ENCODE measurements around the gene PGM2.
A peak's percentile ranks its signal among the peaks of the same experiment; 100 is the strongest.
"Not testable (repeated sequence)": the region's sequence is repeated elsewhere in the genome, so short reads cannot be mapped to it uniquely, and the experiment has no call there.

Gene PGM2
- total RNA-seq: 64.5 to 229 (median 178) reads per million in 18 experiments

- peak; percentile 91 for DNase-seq
Observed at GRCh38 chr4:37826295-37827029, at the start of gene PGM2. PGM2 (plus strand) TSS chr4:37826686; CDS start chr4:37826733, 47 bp downstream.

GRCh38 chr4:37779896-37780295 lies 46.6 kb upstream of the PGM2 start:
- peak in 1 of 2 donors; percentile 3 for DNase-seq

GRCh38 chr4:37780444-37781130 lies 45.9 kb upstream of the PGM2 start:
- peak; percentile 32 to 50 for DNase-seq

- no peak for DNase-seq
Observed at GRCh38 chr4:37781131-37781455, 45.4 kb upstream of the PGM2 start.

GRCh38 chr4:37786267-37786666 lies 40.2 kb upstream of the PGM2 start:
- not testable (repeated sequence) for DNase-seq

- peak; percentile 36 to 61 for DNase-seq
Observed at GRCh38 chr4:37787883-37788460, 38.5 kb upstream of the PGM2 start.

- DNase-seq: no peak
Observed at GRCh38 chr4:37788819-37789218, 37.7 kb upstream of the PGM2 start.

GRCh38 chr4:37792241-37792640 lies 34.2 kb upstream of the PGM2 start:
- no peak for DNase-seq

- peak; percentile 61 to 63 for DNase-seq
Observed at GRCh38 chr4:37793562-37793961, 32.9 kb upstream of the PGM2 start.

- no peak for DNase-seq
Observed at GRCh38 chr4:37794056-37794455, 32.4 kb upstream of the PGM2 start.

GRCh38 chr4:37795581-37796195 lies 30.8 kb upstream of the PGM2 start:
- no peak for DNase-seq

GRCh38 chr4:37797374-37797773 lies 29.1 kb upstream of the PGM2 start:
- DNase-seq: peak; percentile 23 to 25

GRCh38 chr4:37797923-37798322 lies 28.6 kb upstream of the PGM2 start:
- DNase-seq: no peak

GRCh38 chr4:37798616-37799015 lies 27.9 kb upstream of the PGM2 start:
- DNase-seq: no peak

- peak in 1 of 2 donors; percentile 19 for DNase-seq
Observed at GRCh38 chr4:37799941-37800554, 26.4 kb upstream of the PGM2 start.

GRCh38 chr4:37802068-37802666 lies 24.3 kb upstream of the PGM2 start:
- DNase-seq: peak; percentile 20 to 49

GRCh38 chr4:37803348-37803973 lies 23.0 kb upstream of the PGM2 start:
- DNase-seq: peak; percentile 44 to 74

GRCh38 chr4:37805091-37805490 lies 21.4 kb upstream of the PGM2 start:
- no peak for DNase-seq

GRCh38 chr4:37812713-37813112 lies 13.8 kb upstream of the PGM2 start:
- no peak for DNase-seq

- no peak for DNase-seq
Observed at GRCh38 chr4:37815591-37815990, 10.9 kb upstream of the PGM2 start.

GRCh38 chr4:37816006-37816405 lies 10.5 kb upstream of the PGM2 start:
- DNase-seq: no peak

GRCh38 chr4:37816719-37817118 lies 9.8 kb upstream of the PGM2 start:
- DNase-seq: no peak
